ENCODE results near the gene KIF4A. TPM values are rescaled to one million over a fixed set of nuclear protein-coding genes. Genes with fewer than 3 reads are reported as not detected.
"Not testable (repeated sequence)": the region's sequence is repeated elsewhere in the genome, so short reads cannot be mapped to it uniquely, and the experiment has no call there.

The KIF4A gene
- total RNA-seq, 1 donor = 14.5 TPM

DNA sequence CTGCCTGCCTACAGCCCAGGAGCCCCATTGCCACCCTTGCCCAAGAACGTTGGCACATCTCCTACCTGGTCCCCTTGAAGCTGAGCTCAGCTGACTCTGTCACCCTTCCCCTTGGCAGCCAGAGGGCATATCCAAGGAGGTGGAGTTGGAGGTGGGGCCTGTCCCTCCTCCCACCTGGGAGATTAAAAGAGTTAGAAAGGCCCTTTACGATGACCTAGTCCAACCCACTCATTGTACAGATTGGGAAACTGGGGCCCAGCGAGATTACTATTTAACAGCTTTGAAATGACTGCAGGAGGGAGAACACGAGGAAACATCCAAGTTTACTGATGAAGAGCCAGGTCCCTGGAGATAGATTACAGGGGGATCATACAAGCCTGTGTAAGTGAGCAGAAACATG, 29.8 kb upstream of the KIF4A start, which contains the start of gene P2RY4:
Gene P2RY4 (minus strand): TSS at position 101 of the 400 bp plus-strand sequence. CDS start 580 bp downstream, outside the sequence.
- H3K4me3 ChIP-seq (ENCODE audit: low read depth, low read length) = no peak within 1 kb of the TSS
- TF ChIP-seq, protein P1, sequence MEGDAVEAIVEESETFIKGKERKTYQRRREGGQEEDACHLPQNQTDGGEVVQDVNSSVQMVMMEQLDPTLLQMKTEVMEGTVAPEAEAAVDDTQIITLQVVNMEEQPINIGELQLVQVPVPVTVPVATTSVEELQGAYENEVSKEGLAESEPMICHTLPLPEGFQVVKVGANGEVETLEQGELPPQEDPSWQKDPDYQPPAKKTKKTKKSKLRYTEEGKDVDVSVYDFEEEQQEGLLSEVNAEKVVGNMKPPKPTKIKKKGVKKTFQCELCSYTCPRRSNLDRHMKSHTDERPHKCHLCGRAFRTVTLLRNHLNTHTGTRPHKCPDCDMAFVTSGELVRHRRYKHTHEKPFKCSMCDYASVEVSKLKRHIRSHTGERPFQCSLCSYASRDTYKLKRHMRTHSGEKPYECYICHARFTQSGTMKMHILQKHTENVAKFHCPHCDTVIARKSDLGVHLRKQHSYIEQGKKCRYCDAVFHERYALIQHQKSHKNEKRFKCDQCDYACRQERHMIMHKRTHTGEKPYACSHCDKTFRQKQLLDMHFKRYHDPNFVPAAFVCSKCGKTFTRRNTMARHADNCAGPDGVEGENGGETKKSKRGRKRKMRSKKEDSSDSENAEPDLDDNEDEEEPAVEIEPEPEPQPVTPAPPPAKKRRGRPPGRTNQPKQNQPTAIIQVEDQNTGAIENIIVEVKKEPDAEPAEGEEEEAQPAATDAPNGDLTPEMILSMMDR (IDR thresholded peaks at IDR 0.05; ENCODE audit: insufficient read depth, low read length) = no peak
- no peak for DNase-seq (ENCODE audit: low read depth)

DNA sequence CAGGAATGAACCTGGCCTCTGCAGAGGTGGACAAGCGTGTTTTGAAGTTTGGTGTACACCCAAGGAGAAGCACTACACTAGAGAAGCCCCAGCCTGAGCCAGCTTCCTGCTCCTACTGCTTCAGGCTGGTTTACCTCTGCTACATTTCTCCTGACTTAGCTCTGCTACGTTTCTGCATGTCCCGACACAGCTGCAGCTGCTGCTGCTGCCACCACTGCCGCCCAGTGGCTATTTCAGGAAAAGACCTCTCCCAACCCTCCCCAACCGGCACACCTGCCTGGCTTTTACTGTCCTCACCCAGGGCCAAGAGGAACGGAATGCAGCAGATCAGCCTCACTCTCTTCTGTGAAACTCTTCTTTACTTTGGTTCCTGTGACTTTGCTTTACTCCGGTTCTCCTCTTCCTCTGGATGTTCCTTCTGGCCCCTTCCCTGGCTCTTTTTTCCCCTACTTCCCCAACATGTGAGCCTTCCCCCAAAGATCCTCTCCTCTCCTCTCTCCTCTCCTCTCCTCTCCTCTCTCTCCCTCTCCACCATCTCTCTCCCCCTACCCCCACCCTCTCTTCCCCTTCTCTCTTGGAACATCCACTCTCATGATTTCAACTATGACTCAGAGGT, 26.8 kb upstream of the KIF4A start:
- DNase-seq (ENCODE audit: low read depth) = peak; percentile 40
- TF ChIP-seq, protein P1 (IDR thresholded peaks at IDR 0.05; ENCODE audit: insufficient read depth, low read length) = peak; percentile 69
- H3K4me3 ChIP-seq (ENCODE audit: low read depth, low read length) = no peak overlapping the region

DNA sequence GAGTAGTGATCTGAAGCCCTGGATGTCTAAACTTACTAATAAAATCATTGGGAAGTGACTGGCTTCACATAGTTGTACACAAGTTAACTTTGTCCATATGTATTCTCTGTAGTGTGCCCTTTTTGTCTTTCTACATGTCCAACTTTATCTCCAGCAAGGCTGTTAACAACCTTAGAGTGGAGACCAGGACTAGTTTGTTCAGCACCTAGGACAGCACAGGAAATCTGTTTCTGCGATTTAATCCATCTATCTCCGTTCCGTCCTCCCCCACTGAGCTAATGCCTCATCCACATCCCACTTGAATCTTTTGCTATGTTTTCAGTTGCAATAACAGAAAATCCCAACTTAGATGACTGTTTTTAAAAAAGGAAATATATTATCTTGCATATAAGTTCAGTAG, 25.1 kb upstream of the KIF4A start:
- TF ChIP-seq, protein P1 (IDR thresholded peaks at IDR 0.05; ENCODE audit: insufficient read depth, low read length) = no peak
- DNase-seq (ENCODE audit: low read depth) = no peak
- no peak overlapping the region for H3K4me3 ChIP-seq (ENCODE audit: low read depth, low read length)

DNA sequence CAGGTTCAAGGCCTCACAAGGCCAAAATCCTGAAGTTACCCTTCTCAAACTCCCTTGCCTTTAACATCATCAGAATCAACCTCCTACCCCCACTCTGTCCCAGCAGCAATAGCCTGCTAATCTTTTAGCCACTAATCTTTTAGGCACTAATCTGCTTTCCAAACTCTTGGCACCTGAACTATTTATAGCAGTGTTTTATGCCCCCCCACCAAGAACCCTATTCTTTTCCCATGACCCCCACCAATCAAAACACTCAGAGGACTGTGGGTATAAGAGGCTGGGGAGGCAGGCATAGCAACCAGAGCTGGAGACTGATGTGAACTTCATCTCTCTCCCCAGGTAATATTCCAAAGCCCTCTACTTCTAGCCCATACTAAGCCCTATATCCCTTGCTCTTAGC, 21.9 kb upstream of the KIF4A start, which contains the start of gene ARR3:
Gene ARR3 (plus strand): TSS at position 301 of the 400 bp plus-strand sequence. CDS start 1,052 bp downstream, outside the sequence.
- no peak for DNase-seq (ENCODE audit: low read depth)
- TF ChIP-seq, protein P1 (IDR thresholded peaks at IDR 0.05; ENCODE audit: insufficient read depth, low read length) = no peak

DNA sequence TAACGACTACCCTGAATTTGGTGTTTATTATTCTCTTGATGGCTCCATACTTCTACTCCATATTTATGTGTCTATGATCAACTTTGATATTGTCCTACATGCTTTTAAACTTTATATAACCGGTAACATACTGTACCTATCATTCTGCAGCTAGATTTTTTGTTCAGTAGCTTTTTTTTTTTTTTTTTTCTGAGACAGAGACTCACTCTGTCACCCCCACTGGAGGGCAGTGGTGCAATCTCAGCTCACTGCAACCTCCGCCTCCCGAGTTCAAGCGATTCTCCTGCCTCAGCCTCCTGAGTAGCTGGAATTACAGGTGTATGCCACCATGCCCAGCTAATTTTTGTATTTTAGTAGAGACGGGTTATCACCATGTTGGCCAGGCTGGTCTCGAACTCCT, 15.9 kb upstream of the KIF4A start:
- H3K4me3 ChIP-seq (ENCODE audit: low read depth, low read length); DNase-seq (ENCODE audit: low read depth): not testable (repeated sequence)

More for the DNA sequence above, 21.9 kb upstream of the KIF4A start, which contains the start of gene ARR3:
- H3K4me3 ChIP-seq (ENCODE audit: low read depth, low read length) = no peak within 1 kb of the TSS

DNA sequence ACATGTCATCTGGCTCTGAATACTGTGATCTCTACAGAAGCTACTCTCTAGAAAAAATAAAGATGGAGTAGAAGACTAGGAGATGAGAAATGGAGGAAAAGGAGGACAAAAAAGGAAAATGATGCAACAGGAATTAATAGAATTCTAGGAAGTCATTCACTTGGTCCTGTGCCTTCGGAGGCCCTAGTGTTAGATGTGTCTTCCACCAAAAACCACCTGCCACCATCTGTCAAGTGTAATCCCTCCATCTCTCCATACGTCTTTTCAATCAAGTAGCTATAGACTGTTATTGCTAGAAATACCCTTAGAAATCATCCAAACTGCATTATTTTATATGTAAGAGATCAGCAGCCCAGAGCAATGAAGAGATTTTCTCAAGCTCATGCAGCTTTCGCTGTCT, 10.8 kb upstream of the KIF4A start:
- no peak for DNase-seq (ENCODE audit: low read depth)
- no peak overlapping the region for H3K4me3 ChIP-seq (ENCODE audit: low read depth, low read length)
- TF ChIP-seq, protein P1 (IDR thresholded peaks at IDR 0.05; ENCODE audit: insufficient read depth, low read length) = no peak

DNA sequence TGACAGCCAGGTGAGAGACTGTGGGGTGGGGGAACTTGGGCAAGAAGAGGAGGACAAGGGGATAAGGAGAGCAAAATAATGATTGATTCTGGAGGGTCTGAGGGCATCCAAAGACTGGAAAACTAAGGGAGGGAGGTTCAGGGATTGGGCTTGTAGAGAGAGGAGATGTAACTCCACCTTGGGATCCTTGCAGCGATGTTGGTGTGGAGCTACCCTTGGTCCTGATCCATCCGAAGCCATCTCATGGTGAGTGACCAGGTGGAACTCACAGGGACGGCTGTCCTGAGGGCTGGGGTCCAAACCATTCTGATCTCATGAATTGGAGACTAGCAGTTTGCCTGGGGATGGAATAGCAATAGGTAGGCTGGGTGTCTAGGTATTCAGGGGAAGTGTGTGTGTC, 9.3 kb upstream of the KIF4A start:
- TF ChIP-seq, protein P1 (IDR thresholded peaks at IDR 0.05; ENCODE audit: insufficient read depth, low read length) = no peak
- DNase-seq (ENCODE audit: low read depth) = no peak
- H3K4me3 ChIP-seq (ENCODE audit: low read depth, low read length) = no peak overlapping the region

All from fibroblast of the aortic adventitia (primary cell).